Prostate gland (tissue), 2 donors: Measurements from ENCODE around the gene AANAT.

Source experiments
- POLR2A ChIP-seq: fragments of 450-650 bp; IDR thresholded peaks from one replicate; pipeline ENCODE4 v1.6.1; 2016; ENCODE audit warnings: antibody characterized with exemption, mild to moderate bottlenecking
- TF ChIP-seq, protein P1 (sequence below), 4 experiments: fragments of 200-600 bp in 2 of 4; fragments of 450-650 bp in 2 of 4; sonication (generic) in 2 of 4; IDR thresholded peaks; 1 replicate in 3 of 4; 2 replicates in 1 of 4; pipeline ENCODE4 v1.5.1; 2016 to 2019; ENCODE audit warnings: antibody characterized with exemption in 4 of 4, mild to moderate bottlenecking in 2 of 4, moderate library complexity in 2 of 4

DNA sequence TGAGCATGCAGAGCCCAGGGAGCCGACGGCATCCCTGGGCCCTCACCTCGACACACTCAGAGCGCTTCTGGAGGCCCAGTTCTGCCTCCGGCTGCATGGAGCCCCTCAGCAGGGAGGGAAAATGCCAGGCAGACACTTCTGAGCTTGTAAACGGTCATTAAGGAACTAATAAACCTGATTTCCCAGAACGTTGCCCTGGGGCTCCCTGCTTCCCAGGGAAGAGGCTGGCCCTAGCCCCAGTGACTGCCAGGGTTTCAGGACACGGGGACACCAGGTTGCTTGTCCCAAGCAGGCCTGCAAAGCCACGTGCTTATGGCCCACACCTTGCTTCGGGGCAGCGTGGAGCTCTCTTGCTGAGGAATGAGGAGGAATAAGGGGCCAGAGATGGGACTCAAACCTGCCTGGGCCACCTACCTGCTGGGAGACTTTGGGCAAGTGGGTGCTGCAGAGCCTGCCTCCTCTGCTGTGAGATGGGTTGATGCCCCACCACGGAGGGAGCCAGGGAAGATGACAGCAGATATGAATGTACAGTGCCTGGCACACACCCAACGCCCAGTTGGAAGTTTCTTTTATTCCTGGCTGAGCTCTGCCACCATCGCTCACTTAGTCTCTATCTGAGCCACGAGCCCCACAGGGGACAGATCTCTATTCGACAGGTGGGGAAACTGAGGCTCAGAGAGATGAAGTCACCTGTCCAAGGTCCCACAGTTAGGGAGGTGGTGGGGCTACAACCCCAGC is 28.4 kb downstream of the AANAT start:
- TF ChIP-seq, protein P1, sequence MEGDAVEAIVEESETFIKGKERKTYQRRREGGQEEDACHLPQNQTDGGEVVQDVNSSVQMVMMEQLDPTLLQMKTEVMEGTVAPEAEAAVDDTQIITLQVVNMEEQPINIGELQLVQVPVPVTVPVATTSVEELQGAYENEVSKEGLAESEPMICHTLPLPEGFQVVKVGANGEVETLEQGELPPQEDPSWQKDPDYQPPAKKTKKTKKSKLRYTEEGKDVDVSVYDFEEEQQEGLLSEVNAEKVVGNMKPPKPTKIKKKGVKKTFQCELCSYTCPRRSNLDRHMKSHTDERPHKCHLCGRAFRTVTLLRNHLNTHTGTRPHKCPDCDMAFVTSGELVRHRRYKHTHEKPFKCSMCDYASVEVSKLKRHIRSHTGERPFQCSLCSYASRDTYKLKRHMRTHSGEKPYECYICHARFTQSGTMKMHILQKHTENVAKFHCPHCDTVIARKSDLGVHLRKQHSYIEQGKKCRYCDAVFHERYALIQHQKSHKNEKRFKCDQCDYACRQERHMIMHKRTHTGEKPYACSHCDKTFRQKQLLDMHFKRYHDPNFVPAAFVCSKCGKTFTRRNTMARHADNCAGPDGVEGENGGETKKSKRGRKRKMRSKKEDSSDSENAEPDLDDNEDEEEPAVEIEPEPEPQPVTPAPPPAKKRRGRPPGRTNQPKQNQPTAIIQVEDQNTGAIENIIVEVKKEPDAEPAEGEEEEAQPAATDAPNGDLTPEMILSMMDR (IDR thresholded peaks at IDR 0.05), result no peak
- TF ChIP-seq POLR2A, result no peak
